ENCODE data around the gene OGFOD2.

OGFOD2 gene

DNA sequence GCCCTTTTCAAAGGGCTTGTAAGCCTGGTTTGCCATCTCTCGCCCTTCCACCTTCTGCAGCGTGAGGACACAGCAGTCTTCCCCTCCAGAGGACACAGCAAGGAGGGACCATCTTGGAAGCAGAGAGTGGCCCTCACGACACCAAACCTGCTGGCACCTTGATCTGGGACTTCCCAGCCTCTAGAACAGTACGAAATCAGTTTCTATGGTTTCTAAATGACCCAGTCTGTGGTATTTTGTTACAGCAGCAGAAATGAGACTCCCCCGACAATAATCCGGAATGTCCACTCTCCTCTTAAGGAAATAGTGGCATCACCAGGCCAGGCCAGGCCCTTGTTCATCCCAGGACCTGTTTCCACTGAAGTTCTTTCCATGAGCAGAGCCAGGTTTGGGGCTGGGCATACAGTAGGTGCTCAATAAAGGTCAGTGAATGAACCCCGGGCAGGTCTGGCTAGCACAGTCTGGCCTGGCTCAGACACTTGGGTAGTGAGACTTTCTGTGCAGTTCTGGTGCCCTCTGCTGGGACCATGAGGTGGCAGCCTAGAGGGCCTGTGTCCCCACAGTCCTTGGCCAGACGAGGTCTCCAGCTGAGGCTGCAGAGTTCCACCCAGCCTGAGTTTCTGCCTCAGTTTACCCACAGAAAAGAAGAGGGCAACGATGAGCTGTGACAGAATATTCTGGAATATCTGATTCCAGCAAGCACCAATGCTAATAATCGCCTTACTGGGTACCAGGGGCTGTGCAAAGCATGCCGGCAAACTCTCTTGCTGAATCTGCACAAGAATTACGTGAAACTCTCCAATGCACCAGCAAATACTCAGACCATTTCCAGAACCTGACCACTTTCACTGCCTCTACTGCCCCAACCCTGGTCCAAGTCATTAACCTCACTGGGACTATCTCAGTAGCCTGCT is 22.8 kb upstream of the OGFOD2 start:
- DNase-seq = peak; percentile 60

DNA sequence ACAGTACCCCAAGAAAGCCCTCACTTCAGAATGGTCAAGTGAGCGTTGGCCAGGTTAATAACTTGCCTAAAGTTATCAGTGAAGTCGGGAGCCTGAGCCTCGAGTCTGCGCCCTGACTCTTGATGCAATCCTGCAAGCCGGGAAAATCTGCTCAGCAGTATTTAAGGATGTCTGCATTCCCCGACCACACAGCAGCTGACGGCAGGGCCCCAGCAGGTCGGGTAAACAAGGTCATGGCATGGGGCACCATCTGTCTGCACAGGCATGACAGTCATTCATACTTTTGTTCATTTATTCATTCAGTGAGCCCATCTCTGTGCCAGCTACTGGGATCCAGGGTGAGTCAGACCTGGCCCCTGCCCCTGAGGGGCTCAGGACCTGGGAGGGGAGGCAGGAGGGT is 19.9 kb upstream of the OGFOD2 start:
- DNase-seq = no peak

DNA sequence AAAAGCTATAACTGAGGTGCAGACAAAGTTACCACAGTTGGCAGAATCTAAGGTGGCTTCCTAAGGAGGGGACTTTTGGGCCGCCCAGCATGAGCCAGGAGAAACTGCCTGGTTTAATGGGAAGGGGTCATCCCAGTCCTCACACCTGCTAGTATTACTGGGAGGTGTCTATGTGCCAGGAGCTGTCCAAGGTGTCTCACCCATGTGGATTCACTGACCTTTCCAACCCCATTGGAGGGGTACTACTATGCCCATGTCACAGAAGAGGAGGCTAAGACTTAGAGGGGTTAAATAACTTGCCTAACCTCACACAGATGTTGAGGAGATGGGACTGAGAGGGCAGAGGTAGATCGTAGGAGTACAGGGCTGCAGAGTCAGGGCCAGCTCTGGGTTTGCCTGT is 19.0 kb upstream of the OGFOD2 start:
- DNase-seq = no peak

GRCh38 chr12:122958198-122958888 is 16.7 kb upstream of the OGFOD2 start:
- no peak for DNase-seq

DNA sequence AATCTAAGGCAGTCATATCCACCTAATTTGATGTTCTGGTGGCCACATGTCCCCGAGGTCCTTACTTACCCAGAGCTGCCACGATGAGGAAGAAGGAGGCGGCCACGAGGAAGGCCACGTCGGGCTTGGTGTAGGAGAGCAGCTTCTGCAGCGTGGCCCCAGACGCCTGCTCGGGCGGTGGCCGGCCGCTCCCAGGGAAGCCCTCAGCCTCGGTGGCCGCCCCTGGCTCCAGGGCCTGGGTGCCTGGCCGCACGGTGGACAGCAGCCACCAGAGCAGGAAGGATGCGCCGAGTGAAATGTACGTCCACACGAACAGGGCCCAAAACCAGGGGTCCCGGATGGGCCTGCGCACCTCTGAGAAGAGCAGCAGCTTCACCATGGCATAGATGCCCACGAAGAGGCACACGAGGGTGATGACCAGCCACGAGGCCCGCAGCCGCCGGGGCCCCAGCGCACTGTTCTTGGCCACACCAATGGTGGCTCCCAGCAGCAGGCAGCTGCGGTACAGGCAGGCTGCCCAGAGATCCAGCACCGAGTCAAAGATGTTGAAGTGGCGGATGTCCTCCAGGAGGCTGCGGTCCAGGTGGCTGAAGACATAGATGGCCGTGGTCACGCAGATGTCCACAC is 15.4 kb upstream of the OGFOD2 start:
- no peak for DNase-seq

DNA sequence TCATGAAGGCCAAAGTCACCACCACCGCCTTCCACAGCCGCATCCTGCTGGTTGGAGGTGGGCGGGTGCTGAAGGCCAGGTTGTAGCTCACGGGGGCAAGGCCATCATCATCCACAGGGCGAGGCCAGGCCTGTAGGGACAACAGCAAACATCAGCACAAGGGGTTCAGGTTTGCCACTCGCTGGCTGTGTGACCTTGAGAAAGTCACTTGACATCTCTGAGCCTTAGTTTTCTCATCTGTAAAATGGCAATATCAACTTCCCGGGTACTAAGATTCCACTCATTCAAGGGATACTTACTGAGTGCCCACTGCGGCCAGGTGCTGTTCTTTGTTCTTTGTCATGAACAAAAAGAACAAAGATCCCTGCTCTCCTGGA is 14.9 kb upstream of the OGFOD2 start:
- no peak for DNase-seq

DNA sequence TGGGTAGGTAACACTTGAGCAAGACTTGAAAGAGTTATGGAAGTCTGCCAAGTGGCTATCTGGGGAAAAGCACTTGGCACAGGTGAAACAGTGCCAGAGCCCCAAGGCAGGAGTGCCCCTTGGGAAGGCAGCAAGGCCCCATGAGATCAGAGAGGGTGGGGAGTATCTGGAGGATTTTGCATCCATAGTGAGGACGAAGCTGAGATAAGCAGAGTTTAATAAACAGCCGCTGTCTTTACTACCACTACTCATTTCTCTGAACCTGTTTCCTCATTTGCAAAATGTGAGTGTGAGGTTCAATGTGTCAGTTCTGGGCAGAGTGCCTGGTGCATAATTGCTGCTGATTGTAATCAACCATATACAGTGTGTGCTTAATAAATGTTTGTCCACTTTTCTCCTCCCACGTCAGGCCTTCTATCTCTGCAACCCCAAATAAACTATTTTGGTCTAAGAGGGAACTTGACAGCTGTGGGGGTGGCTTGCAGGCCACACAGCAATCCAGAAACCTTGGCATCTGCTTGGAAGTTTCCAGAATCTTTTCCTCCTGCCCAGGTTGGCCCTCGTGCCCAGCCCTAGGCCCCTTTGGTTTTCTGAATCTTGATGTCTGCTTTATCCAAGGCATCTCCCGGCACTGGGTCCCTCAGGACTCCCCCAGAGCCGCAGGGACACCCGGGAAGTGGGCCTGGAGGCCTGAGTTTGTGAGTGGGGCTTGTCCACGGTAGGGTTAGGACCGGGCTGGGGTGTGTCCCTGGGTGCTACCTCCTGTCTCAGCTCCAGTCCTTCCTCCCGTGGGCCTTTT is 13.3 kb upstream of the OGFOD2 start:
- DNase-seq = no peak

DNA sequence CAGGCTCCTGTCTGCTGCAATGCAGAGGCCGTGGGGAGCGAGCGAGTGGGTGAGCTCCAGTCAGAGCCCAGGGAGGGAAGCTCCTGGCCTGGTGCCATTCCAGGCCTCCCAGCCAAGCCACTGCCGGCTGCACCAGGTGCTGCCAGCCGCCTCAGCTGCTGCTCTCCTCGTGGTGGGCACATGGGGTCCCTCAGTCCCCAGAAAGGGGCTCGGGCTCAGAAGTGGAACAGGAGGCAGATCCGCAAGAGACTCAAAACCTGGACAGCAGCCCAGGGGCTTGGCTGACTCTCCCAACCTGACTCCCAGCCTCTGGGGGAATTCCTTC is 11.1 kb upstream of the OGFOD2 start:
- DNase-seq = no peak

- no peak for DNase-seq
Observed at GRCh38 chr12:122964439-122965257, 10.4 kb upstream of the OGFOD2 start.

DNA sequence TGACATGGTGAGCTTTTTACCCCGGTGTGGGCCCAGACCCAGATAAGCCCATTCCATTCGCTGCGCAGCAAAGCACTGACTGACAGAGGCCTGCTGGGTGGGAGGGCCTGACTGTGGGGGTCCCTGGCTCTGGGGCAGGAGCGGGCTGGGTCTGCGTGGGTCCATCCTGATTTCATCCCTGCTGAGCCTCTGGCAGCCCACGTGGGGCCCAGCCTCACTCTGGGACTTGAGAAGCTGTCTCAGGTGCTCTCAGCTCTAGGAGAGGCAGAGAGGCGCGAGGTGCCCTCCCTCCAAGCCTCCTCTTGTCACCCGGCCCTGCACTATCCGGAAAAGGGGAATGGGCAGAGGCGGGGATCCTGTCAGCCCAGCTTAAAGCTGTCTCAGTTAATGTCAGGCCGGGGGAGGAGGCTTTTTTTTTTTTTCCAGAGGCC is 9.7 kb upstream of the OGFOD2 start:
- DNase-seq = no peak

GRCh38 chr12:122965851-122966742 is 8.9 kb upstream of the OGFOD2 start, which contains the start of gene ABCB9:
TSS of gene ABCB9 (minus strand) at chr12:122966463. CDS start at chr12:122960235, 6,228 bp downstream.
- peak; percentile 90 for DNase-seq

GRCh38 chr12:122966743-122967550 is 8.1 kb upstream of the OGFOD2 start:
- no peak for DNase-seq

- no peak for DNase-seq
Observed at GRCh38 chr12:122968104-122968503, 6.9 kb upstream of the OGFOD2 start.

GRCh38 chr12:122969676-122970075 is 5.4 kb upstream of the OGFOD2 start:
- DNase-seq = no peak

GRCh38 chr12:122974274-122974891 is 661 bp upstream of the OGFOD2 start:
- peak; percentile 99 for DNase-seq

GRCh38 chr12:122975790-122976647 is 975 bp downstream of the OGFOD2 start:
- DNase-seq = no peak

- DNase-seq = no peak
Observed at GRCh38 chr12:122976648-122976975, 1.6 kb downstream of the OGFOD2 start.

- no peak for DNase-seq
Observed at GRCh38 chr12:122977153-122977552, 2.1 kb downstream of the OGFOD2 start.
